Posterior vena cava (tissue), 2 donors: ENCODE results near the gene TMEM97. TPM values are rescaled to one million over a fixed set of nuclear protein-coding genes. Genes with fewer than 3 reads are reported as not detected.

Experiments
- DNase-seq: peaks from one replicate; pipeline ENCODE4 v3.0.0-alpha.2; 2020; ENCODE audit warnings: low spot score
- intact Hi-C, 2 donors: fragments of 100-400 bp; cut with DNase I; formaldehyde crosslinking; loops; one replicate each; pipeline versions ENCODE4 v1.14.1 to v1.14.2; 2022 to 2023
- total RNA-seq, 2 donors: library from RNA; stranded (reverse); fragmentation: NEBNext Ultra II Directional; extraction: Animal tissue kit (Norgen Biotek cat#: 25700); gene quantifications; one replicate each; pipeline ENCODE4 v1.2.1, GENCODE V29; 2021
- donor health status: DM: yes; HTN: yes; CAD: no.
- donor health status: DM: yes; HTN: yes; CAD: no.

Gene TMEM97
- total RNA-seq, 2 donors from 2014 or later: 2.7 to 4.3 TPM

GRCh38 chr17:28334171-28334570 is 15.2 kb downstream of the TMEM97 start:
- intact Hi-C loops: no loop called here
- peak; percentile 13 for DNase-seq

GRCh38 chr17:28334666-28335200 is 15.7 kb downstream of the TMEM97 start:
- peak; percentile 5 for DNase-seq
- intact Hi-C loops: loop anchor here in 1 of 2 donors (5.0 kb wide), 1 partner anchor 997 kb away; no protein-coding TSS in a partner anchor

GRCh38 chr17:28335201-28335958 is 16.4 kb downstream of the TMEM97 start, which contains the start of the genes IFT20 and TNFAIP1:
Gene IFT20 (minus strand): TSS chr17:28335472. CDS start chr17:28331985, 3,487 bp downstream.
Gene TNFAIP1 (plus strand): TSS chr17:28335761. CDS start chr17:28339522, 3,761 bp downstream.
- intact Hi-C loops: loop anchor here in 1 of 2 donors (5.0 kb wide), 1 partner anchor 998 kb away; no protein-coding TSS in a partner anchor
- peak; percentile 100 for DNase-seq

DNA sequence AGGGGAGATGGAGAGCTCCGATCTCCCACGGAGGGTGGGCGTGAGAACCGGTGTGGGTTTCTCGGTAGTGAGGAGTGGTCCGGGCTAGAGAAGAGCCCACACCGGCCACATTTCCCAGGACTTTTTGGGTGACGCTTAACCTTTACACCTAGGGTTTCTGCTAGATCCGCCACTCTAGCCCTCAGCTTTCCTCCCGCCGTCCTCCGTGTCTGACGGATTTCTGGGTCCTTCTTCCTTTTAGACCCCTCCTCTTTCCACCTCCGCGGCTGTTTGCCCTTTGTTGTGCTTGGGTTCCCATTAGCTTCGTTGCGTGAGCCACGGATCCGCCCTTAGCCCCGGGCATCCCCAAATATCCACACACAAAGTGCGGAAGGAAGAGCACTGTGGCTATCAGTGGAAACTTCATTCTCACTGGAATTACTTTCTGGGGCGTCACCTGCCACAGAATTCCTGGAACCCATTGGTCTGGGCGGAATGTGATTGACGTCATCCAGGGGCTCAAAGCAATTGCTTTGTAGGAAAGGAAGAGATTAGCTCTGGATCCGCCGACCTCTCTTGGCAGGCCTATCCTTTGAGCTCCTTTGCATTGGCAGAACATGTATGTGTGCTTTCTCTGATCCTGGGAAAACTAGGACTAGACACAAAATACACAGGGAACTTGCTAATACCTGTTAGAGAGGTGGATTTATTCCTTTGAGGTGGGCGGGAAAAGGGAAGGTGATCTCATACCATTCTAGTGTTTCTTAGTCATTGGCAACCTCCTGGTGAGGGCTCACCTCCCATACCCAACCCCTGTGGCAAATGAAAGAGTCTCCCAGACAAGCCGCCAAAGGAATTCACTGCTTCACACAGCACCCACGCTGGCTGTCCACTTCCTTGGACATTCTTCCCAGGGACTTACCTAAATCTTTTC is 17.2 kb downstream of the TMEM97 start:
- peak; percentile 86 for DNase-seq
- intact Hi-C loops: loop anchor here in 1 of 2 donors (5.0 kb wide), 1 partner anchor 999 kb away; no protein-coding TSS in a partner anchor

DNA sequence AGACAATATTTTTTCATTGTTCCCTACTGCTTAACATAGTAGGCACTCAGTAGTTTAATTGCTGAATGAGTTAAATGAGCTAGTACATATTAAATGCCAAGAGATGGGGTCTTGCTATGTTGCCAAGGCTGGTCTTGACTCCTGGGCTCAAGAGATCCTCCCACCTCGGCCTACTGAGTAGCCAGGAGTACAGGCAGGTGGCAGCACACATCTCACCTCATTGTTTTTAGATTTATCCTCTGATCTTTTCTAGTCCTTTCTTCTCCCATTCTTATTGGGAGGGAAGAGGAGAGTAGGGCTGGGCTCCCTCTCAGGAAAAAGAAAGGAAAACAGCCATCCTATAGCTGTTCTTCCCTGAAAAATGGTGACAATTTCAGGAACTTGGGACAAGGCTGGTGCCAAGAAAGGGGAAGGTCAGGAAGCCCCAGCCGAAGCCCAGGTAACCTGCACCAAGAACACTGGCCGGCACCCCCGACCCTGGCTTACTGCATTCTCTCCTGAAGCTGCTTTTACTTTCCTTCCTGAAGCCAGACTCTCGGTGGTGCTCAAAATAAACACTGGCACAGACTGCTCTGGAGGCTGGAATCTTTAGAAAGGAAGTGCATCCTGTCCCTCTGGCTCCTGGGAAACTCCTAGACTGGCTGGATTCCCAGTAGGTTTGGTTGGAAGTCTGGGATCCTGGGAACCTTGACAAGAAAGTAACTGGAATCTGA is 19.2 kb downstream of the TMEM97 start:
- intact Hi-C loops: loop anchor here in 1 of 2 donors (5.0 kb wide), 1 partner anchor 1001 kb away; no protein-coding TSS in a partner anchor
- peak; percentile 37 for DNase-seq

DNA sequence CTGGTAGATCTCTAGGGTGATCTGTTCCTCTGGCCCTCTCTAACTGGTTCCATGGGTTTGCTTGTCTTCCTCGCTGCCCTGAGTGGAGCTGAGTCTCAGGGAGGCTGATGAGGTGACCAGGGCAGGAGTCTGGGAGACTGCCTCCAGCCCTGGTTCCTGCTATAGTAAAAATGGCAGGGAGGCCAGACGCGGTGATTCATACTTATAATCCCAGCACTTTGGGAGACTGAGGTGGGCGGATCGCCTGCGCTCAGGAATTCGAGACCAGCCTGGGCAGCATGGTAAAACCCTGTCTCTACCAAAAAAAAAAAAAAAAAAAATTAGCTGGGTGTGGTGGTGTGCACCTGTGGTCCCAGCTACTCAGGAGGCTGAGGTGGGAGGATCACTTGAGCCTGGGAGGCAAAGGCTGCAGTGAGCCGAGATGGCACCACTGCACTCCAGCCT is 19.8 kb downstream of the TMEM97 start:
- peak; percentile 28 for DNase-seq
- intact Hi-C loops: loop anchor here in 1 of 2 donors (5.0 kb wide), 1 partner anchor 1001 kb away; no protein-coding TSS in a partner anchor

DNA sequence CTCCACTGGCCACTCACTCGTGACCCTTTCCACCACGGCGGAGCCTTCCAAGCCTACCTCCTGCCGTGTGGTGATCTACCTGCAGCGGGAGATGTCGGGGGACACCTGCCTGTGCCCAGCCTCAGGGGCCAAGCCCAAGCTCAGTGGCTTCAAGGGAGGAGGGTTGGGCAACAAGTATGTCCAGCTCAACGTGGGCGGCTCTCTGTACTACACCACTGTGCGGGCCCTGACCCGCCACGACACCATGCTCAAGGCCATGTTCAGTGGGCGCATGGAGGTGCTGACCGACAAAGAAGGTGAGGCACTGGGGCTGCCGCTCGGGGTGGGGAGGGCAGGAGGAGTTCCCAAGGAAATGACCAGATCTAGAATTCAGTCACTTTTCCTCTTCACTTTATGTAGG is 20.4 kb downstream of the TMEM97 start:
- peak; percentile 62 for DNase-seq
- intact Hi-C loops: loop anchor here in 1 of 2 donors (5.0 kb wide), 1 partner anchor 1002 kb away; no protein-coding TSS in a partner anchor

- intact Hi-C loops: loop anchor here in 1 of 2 donors (5.0 kb wide), 1 partner anchor 607 kb away; no protein-coding TSS in a partner anchor
- DNase-seq: peak; percentile 59
Measured at GRCh38 chr17:28340374-28340773, 21.4 kb downstream of the TMEM97 start.

DNA sequence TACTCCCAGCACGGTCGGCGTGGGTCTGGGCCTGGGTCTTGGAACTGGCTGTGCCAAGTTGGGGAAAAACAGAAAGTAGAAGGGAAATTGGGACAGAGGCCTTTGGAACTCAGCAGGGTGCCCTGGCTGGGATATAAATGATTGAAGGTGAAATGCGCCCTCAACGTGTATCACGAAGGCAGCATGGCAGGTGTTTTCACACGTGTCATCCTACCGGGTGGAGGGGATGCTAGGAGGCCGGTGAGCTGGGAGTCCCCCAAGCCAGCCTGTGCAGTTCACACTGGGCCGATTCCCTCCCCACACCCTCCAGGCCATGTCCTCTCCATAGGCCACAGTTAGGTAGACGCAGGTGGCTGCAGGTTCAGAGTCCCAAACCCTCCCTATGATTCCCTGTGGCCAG is 22.5 kb downstream of the TMEM97 start:
- DNase-seq: peak; percentile 64
- intact Hi-C loops: loop anchor here in 1 of 2 donors (5.0 kb wide), 1 partner anchor 606 kb away; no protein-coding TSS in a partner anchor

- peak; percentile 59 for DNase-seq
- intact Hi-C loops: loop anchor here in 1 of 2 donors (5.0 kb wide), 1 partner anchor 605 kb away; no protein-coding TSS in a partner anchor
Measured at GRCh38 chr17:28342313-28342712, 23.3 kb downstream of the TMEM97 start.

DNA sequence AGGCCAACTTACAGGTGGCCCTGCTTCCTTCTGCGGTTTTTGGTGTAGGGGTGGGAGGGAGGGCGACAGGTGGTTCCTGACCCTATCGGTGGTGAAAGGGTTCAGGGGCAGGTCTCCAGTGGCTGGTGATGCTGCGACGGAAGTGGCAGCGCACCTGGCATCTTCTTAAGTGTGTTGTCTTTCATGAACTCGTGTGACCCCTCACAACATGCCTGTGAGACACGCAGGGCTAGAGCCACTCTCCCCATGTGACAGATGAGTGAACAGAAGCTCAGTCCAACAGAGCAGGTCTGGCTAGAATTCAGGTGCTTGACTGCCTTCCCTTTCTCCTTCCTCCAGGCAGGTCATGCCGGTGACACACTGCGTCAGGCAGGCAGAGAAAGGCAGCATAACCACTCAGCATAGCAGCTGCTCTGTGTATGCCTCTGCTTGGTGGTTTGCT is 24.5 kb downstream of the TMEM97 start:
- intact Hi-C loops: loop anchor here in 1 of 2 donors (5.0 kb wide), 1 partner anchor 604 kb away; no protein-coding TSS in a partner anchor
- DNase-seq: peak; percentile 36

- intact Hi-C loops: loop anchor here in 1 of 2 donors (5.0 kb wide), 1 partner anchor 603 kb away; no protein-coding TSS in a partner anchor
- peak; percentile 66 for DNase-seq
Measured at GRCh38 chr17:28344011-28344410, 25.0 kb downstream of the TMEM97 start.

GRCh38 chr17:28344435-28344901 is 25.5 kb downstream of the TMEM97 start:
- intact Hi-C loops: loop anchor here in 1 of 2 donors (5.0 kb wide), 1 partner anchor 603 kb away; no protein-coding TSS in a partner anchor
- DNase-seq: peak; percentile 79

DNA sequence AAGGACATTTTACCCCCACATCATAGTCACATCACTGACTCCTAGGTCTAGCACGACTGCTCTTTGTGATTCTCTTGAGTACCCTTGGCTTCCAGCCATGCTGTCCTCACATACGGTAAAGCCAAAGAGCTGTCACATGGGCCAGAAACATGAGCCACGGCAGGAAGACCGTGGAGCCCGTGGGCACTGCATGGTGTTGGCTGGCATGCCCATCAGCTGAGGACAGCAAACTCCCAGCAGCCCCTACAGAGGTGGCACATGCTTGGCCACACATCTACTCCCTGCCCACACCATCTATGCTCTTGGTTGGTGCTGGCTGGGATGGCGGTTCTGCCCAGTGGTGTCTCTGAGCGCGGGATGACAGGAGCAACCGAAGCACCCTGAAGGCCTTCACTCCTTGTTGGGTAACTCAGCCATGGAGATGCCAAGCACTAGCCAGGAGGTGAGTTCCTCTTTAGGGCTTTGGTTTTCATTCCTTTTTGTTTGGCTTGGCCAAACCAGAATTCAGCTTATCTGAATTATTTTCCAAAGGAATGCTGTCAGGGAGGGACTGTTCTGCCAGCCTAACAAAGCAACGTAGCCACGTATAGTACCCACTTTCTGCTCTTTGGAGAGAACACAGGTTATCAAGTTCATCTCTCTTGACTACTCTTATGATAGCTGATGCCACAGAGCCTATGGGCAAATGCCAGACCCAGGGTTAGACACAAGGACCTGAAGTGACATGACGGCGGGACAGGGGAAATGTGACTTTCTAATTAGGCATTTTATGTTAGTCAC is 26.6 kb downstream of the TMEM97 start:
- intact Hi-C loops: no loop called here
- peak; percentile 70 for DNase-seq

- intact Hi-C loops: no loop called here
- DNase-seq: no peak
Measured at GRCh38 chr17:28346199-28346580, 27.2 kb downstream of the TMEM97 start.

GRCh38 chr17:28346746-28347246 is 27.8 kb downstream of the TMEM97 start:
- intact Hi-C loops: no loop called here
- peak; percentile 79 for DNase-seq
